Natural killer cell (primary cell): ENCODE measurements around the gene SV2C. TPM values are rescaled to one million over a fixed set of nuclear protein-coding genes. Genes with fewer than 3 reads are reported as not detected.

ENCODE experiments used
- ATAC-seq, 3 donors: fragments of 150-1000 bp in 2 of 3; fragments of 200-7000 bp in 1 of 3; cut with Tn5 transposase; 1 replicate in 1 of 3; 2 replicates in 2 of 3; pipeline ENCODE4 v1.10.0; 2021; ENCODE audit warnings: mild to moderate bottlenecking in 2 of 3, moderate library complexity in 2 of 3
- DNase-seq, 2 donors: peaks; one replicate each; pipeline versions ENCODE4 v3.0.0 to v3.0.0-alpha.2; 2013 to 2021; ENCODE audit warnings: mixed read lengths in 1 of 2
- H3K27ac ChIP-seq: one replicate; pipeline ENCODE4 v1.5.1; 2013; ENCODE audit warnings: mild to moderate bottlenecking, low read length
- H3K27me3 ChIP-seq: one replicate; pipeline ENCODE4 v1.6.1; 2013; ENCODE audit warnings: low read length; ENCODE audit not compliant: control insufficient read depth, insufficient read depth
- H3K36me3 ChIP-seq: one replicate; pipeline ENCODE4 v1.6.1; 2013; ENCODE audit warnings: low read length; ENCODE audit not compliant: control insufficient read depth, insufficient read depth
- H3K4me1 ChIP-seq: one replicate; pipeline ENCODE4 v1.6.1; 2013; ENCODE audit warnings: low read length; ENCODE audit not compliant: control insufficient read depth, insufficient read depth
- H3K4me3 ChIP-seq: one replicate; pipeline ENCODE4 v1.5.1; 2013; ENCODE audit warnings: low read length
- H3K9me3 ChIP-seq: one replicate; pipeline ENCODE4 v1.6.1; 2013; ENCODE audit warnings: low read length; ENCODE audit not compliant: control insufficient read depth, insufficient read depth
- H3K27ac Mint-ChIP-seq, 2 donors: one replicate each; pipeline ENCODE4 v1.8.0; 2022; ENCODE audit warnings: mild to moderate bottlenecking in 2 of 2, mixed read lengths in 2 of 2, moderate library complexity in 1 of 2
- H3K27me3 Mint-ChIP-seq, 2 donors: one replicate each; pipeline ENCODE4 v1.8.0; 2022; ENCODE audit warnings: low read depth in 2 of 2, mixed read lengths in 2 of 2
- H3K36me3 Mint-ChIP-seq: one replicate; pipeline ENCODE4 v1.8.0; 2022; ENCODE audit warnings: mixed read lengths
- H3K4me1 Mint-ChIP-seq, 2 donors: one replicate each; pipeline ENCODE4 v1.8.0; 2022; ENCODE audit warnings: mixed read lengths in 2 of 2
- H3K4me3 Mint-ChIP-seq: one replicate; pipeline ENCODE4 v1.8.0; 2022; ENCODE audit warnings: mild to moderate bottlenecking, moderate library complexity, mixed read lengths
- H3K9me3 Mint-ChIP-seq, 2 donors: one replicate each; pipeline ENCODE4 v1.8.0; 2022; ENCODE audit warnings: mixed read lengths in 2 of 2
- WGBS: methylation state at CpG from one replicate; pipeline ENCODE4 v1.1.7; 2013; ENCODE audit warnings: missing lambda C conversion rate; ENCODE audit not compliant: insufficient coverage; 5-methylcytosine and 5-hydroxymethylcytosine counted together
- intact Hi-C: fragments of 100-400 bp; cut with micrococcal nuclease; formaldehyde crosslinking; loops from one replicate; pipeline ENCODE4 v1.14.2; 2022
- total RNA-seq, 4 donors: library from RNA; stranded (reverse); fragments of 120-200 nt in 1 of 4; gene quantifications; one replicate each; pipeline versions ENCODE4 v1.2.3 to v1.2.4, GENCODE V29; 2013 to 2022
- TF ChIP-seq, protein P1 (sequence below): fragments of 200-600 bp; IDR thresholded peaks from one replicate; pipeline ENCODE4 v1.8.0; 2022; ENCODE audit warnings: antibody characterized with exemption

Gene SV2C
- total RNA-seq, 3 donors from 2014 or later (not counting 1 experiment from before 2014, with no cell fraction given) = not detected

DNA sequence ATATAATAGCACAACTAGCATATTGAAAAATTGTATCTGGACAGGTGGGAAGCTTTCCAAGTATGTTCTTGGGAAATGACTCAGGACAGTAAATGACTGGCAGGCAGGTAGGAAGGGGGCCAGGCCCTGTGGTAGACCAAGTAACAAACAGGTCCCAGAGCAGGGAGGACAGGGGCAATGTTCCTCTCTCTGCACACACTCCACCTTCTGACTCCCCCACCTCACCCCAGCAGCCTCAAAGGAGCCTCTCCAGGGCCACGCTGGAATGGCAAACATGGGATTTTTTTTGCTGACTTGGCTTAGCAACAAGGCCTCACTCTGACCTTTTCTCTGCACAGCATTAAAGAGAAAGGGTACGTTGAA, 288.8 kb downstream of the SV2C start:
- H3K27ac Mint-ChIP-seq = no peak overlapping the region

DNA sequence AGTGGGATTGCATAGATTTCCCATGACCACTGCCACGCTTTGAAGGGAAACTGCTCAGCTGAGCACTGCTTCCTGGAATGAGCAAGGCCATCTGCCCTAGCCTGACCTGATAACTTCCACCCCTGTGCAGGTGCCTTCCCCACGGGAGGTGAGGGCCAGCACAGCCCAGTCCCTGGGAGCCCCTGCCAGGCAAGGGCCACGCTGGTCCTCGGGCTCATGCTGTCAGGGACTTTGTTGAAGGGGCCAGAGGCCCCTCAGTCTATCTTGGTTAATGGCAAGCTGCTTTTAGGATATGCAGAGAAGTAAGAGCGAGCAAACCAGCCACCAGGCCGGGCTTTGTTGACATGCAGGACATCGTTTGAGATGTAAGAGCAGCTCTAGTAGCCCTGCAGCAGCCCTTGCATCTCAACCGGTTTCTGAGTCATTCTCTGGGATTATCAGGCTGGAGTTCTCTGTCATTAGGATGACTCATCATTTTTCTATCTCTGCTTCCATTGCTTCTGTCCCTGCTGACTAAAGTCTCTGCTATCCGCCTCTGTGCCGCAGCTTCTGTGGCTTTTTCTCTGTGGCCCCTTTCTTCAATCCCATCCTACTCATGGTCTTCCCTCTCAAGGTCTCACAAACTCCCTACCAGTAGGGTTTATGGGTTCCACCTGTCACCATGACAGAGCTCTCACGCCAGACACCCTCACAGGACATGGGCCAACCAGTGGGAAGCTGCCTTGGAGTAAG, 289.3 kb downstream of the SV2C start:
- H3K27ac ChIP-seq = no peak overlapping the region
- no peaks in the 10 kb centered on the region for H3K27me3 ChIP-seq
- no peaks in the 10 kb centered on the region for H3K36me3 ChIP-seq
- no peak overlapping the region for H3K4me3 ChIP-seq
- Mint-ChIP-seq H3K36me3 (no peaks in the 10 kb centered on the region), H3K4me1 (peaks cover 0 to 23% of the 10 kb centered on the region in 2 donors), H3K27me3 (no peaks in the 10 kb centered on the region), H3K27ac (no peak overlapping the region), H3K9me3 (no peaks in the 10 kb centered on the region), H3K4me3 (no peak overlapping the region)
- no peak for DNase-seq
- ATAC-seq = no peak
- 91% methylated on average over 11 of the region's 11 CpGs for WGBS
- intact Hi-C loops = no loop called here
- H3K9me3 ChIP-seq = no peaks in the 10 kb centered on the region
- TF ChIP-seq, protein P1, sequence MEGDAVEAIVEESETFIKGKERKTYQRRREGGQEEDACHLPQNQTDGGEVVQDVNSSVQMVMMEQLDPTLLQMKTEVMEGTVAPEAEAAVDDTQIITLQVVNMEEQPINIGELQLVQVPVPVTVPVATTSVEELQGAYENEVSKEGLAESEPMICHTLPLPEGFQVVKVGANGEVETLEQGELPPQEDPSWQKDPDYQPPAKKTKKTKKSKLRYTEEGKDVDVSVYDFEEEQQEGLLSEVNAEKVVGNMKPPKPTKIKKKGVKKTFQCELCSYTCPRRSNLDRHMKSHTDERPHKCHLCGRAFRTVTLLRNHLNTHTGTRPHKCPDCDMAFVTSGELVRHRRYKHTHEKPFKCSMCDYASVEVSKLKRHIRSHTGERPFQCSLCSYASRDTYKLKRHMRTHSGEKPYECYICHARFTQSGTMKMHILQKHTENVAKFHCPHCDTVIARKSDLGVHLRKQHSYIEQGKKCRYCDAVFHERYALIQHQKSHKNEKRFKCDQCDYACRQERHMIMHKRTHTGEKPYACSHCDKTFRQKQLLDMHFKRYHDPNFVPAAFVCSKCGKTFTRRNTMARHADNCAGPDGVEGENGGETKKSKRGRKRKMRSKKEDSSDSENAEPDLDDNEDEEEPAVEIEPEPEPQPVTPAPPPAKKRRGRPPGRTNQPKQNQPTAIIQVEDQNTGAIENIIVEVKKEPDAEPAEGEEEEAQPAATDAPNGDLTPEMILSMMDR = no peak
- no peaks in the 10 kb centered on the region for H3K4me1 ChIP-seq

More for the DNA sequence above, 288.8 kb downstream of the SV2C start:
- WGBS = 62% methylated on average over 2 of the region's 2 CpGs
- Histone ChIP-seq H3K36me3 (no peaks in the 10 kb centered on the region), H3K27ac (no peak overlapping the region), H3K4me3 (no peak overlapping the region), H3K4me1 (no peaks in the 10 kb centered on the region), H3K9me3 (no peaks in the 10 kb centered on the region), H3K27me3 (no peaks in the 10 kb centered on the region)
- no peaks in the 10 kb centered on the region for H3K36me3 Mint-ChIP-seq
- DNase-seq (no peak), ATAC-seq (no peak)
- H3K4me1 Mint-ChIP-seq = peaks cover 0 to 23% of the 10 kb centered on the region in 2 donors
- TF ChIP-seq, protein P1 = no peak
- H3K9me3 Mint-ChIP-seq = no peaks in the 10 kb centered on the region
- H3K4me3 Mint-ChIP-seq = no peak overlapping the region
- H3K27me3 Mint-ChIP-seq = no peaks in the 10 kb centered on the region
- intact Hi-C loops = no loop called here

DNA sequence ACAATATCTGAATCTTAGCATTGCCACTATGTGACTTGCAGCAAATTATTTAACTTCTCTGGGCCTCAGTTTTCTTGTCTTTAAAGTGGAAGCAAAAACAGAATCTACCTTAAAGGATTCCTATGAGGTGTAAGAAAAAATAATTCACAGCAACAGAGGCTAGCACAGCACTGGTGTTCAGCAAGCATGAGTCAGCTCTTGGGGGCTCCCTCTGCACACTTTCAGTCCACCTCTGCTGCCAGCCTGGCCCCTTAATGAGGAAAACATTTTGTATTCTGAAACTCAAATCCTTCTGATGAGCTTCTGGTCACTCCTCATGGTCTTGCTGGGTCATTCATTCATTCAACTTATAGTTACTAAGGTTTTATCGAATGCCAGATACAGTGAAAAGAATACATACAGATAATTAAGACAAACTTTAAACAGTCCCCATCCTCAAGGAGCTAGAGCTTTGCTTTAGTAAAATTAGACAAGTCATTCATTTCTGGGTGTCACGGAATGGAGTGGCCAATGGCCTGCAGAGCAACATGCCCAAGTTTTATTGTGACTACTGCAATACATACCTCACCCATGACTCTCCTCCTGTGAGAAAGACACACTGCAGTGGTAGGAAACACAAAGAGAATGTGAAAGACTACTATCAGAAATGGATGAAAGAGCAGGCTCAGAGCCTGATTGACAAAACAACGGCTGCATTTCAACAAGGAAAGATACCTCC, 293.1 kb downstream of the SV2C start:
- H3K36me3 ChIP-seq = no peaks in the 10 kb centered on the region
- H3K27ac Mint-ChIP-seq = no peak overlapping the region
- no peak overlapping the region for H3K4me3 Mint-ChIP-seq
- TF ChIP-seq, protein P1 = no peak
- no peaks in the 10 kb centered on the region for H3K4me1 ChIP-seq
- no peaks in the 10 kb centered on the region for H3K36me3 Mint-ChIP-seq
- intact Hi-C loops = no loop called here
- no peak overlapping the region for H3K27ac ChIP-seq
- WGBS = 96% methylated on average over 3 of the region's 3 CpGs
- H3K27me3 ChIP-seq = no peaks in the 10 kb centered on the region
- H3K27me3 Mint-ChIP-seq = no peaks in the 10 kb centered on the region
- peaks cover 7 to 50% of the 10 kb centered on the region in 2 donors for H3K4me1 Mint-ChIP-seq
- DNase-seq (no peak), ATAC-seq (no peak)
- H3K4me3 ChIP-seq = no peak overlapping the region
- H3K9me3 ChIP-seq = no peaks in the 10 kb centered on the region
- H3K9me3 Mint-ChIP-seq = no peaks in the 10 kb centered on the region
